Panc1 (cell line): Measurements from ENCODE around the gene CLIP1. TPM values are rescaled to one million over a fixed set of nuclear protein-coding genes. Genes with fewer than 3 reads are reported as not detected.
"Not testable (repeated sequence)": the region's sequence is repeated elsewhere in the genome, so short reads cannot be mapped to it uniquely, and the experiment has no call there.

Source experiments
- ATAC-seq: fragments of 200-7000 bp; cut with Tn5 transposase; 2 replicates; pipeline ENCODE4 v1.9.1; 2020; ENCODE audit warnings: mild to moderate bottlenecking, moderate library complexity
- BruUV-seq: library from RNA; stranded (reverse); fragments of 400-500 nt; replicated peaks from 2 replicates; lab custom pipeline; 2021; lab: Mats Ljungman, UMichigan
- CTCF ChIA-PET: fragments of 300-600 bp; sonication (Branson Sonifier 250); formaldehyde crosslinking; loops from one replicate; lab custom pipeline; 2022; ENCODE audit warnings: antibody characterized with exemption; lab: Charles Lee
- POLR2A ChIA-PET: fragments of 300-600 bp; sonication (Branson Sonifier 250); formaldehyde crosslinking; loops from one replicate; lab custom pipeline; 2022; ENCODE audit warnings: antibody characterized with exemption; lab: Charles Lee
- DNase-seq: peaks from one replicate; pipeline ENCODE4 v3.0.0-alpha.2; 2010; ENCODE audit warnings: low read depth, low spot score
- H3K27ac ChIP-seq: 2 replicates; pipeline ENCODE4 v1.5.1; 2011; ENCODE audit warnings: mild to moderate bottlenecking, low read length, inconsistent platforms
- H3K27me3 ChIP-seq: fragments of 200-500 bp; sonication (Bioruptor generic); 2 replicates; pipeline ENCODE4 v1.6.0; 2014; ENCODE audit warnings: low read length, inconsistent platforms; ENCODE audit not compliant: control insufficient read depth, insufficient read depth
- H3K36me3 ChIP-seq: fragments of 200-500 bp; sonication (Bioruptor generic); 2 replicates; pipeline ENCODE4 v1.5.1; 2014; ENCODE audit warnings: inconsistent platforms, mild to moderate bottlenecking, low read length, moderate library complexity; ENCODE audit not compliant: control insufficient read depth, insufficient read depth
- H3K4me1 ChIP-seq: 2 replicates; pipeline ENCODE4 v1.5.1; 2011; ENCODE audit warnings: inconsistent platforms, mild to moderate bottlenecking, low read length, moderate library complexity; ENCODE audit not compliant: control insufficient read depth, insufficient read depth
- H3K4me3 ChIP-seq, 2 experiments: 2 replicates each; pipeline ENCODE4 v1.5.1; 2011 to 2012; ENCODE audit warnings: low read depth in 2 of 2, low read length in 2 of 2, mild to moderate bottlenecking in 2 of 2, inconsistent platforms in 1 of 2, moderate library complexity in 1 of 2
- H3K9me3 ChIP-seq: fragments of 200-500 bp; sonication (Bioruptor generic); 2 replicates; pipeline ENCODE4 v1.5.1; 2014; ENCODE audit warnings: low read depth, mild to moderate bottlenecking, inconsistent platforms, low read length, moderate library complexity; ENCODE audit not compliant: control insufficient read depth, insufficient read depth
- POLR2AphosphoS5 ChIP-seq: IDR thresholded peaks from 2 replicates; pipeline ENCODE4 v1.6.1; 2012; ENCODE audit warnings: mild to moderate bottlenecking, low read depth, low read length, moderate library complexity
- SIN3A ChIP-seq: IDR thresholded peaks from 2 replicates; pipeline ENCODE4 v1.6.1; 2012; ENCODE audit warnings: low read depth, mild to moderate bottlenecking, low read length, moderate library complexity, borderline replicate concordance; ENCODE audit not compliant: insufficient read depth
- TCF7L2 ChIP-seq: IDR thresholded peaks from 2 replicates; pipeline ENCODE4 v1.6.1; 2011; ENCODE audit warnings: mild to moderate bottlenecking, low read depth, low read length, inconsistent platforms
- in situ Hi-C: cut with HindIII; loops from 2 replicates; pipeline ENCODE4 v1.10.0; 2016; ENCODE audit warnings: low sequenced_read_pairs, low pct_unique_long_range_greater_than_20kb
- intact Hi-C: fragments of 100-400 bp; cut with micrococcal nuclease; formaldehyde crosslinking; loops from one replicate; pipeline ENCODE4 v1.10.0; 2022; ENCODE audit not compliant: unreplicated experiment
- total RNA-seq: library from RNA; stranded (reverse); gene quantifications from one replicate; pipeline ENCODE4 v1.2.1, GENCODE V29; 2021; ENCODE audit not compliant: unreplicated experiment
- TF ChIP-seq, protein P1 (sequence below), 2 experiments: IDR thresholded peaks; 2 replicates each; pipeline ENCODE4 v1.6.1; 2011 to 2012; ENCODE audit warnings: low read depth in 2 of 2, control low read depth in 1 of 2, low read length in 1 of 2, mild to moderate bottlenecking in 1 of 2, moderate library complexity in 1 of 2; ENCODE audit not compliant: insufficient read depth in 1 of 2
- TF ChIP-seq, protein P2 (sequence below): fragments of 450-650 bp; IDR thresholded peaks from 2 replicates; pipeline ENCODE4 v1.5.1; 2017; ENCODE audit warnings: mild to moderate bottlenecking

Gene CLIP1
- total RNA-seq, 1 experiment from 2014 or later: 117 TPM

GRCh38 chr12:122444071-122444470 is 21.6 kb upstream of the CLIP1 start:
- H3K4me3 ChIP-seq, intact Hi-C loops, H3K9me3 ChIP-seq, H3K4me1 ChIP-seq, BruUV-seq, H3K36me3 ChIP-seq, H3K27me3 ChIP-seq, ATAC-seq, CTCF ChIA-PET, H3K27ac ChIP-seq, POLR2A ChIA-PET, in situ Hi-C loops, DNase-seq: not testable (repeated sequence)

GRCh38 chr12:122438822-122439221 is 16.4 kb upstream of the CLIP1 start:
- intact Hi-C loops, BruUV-seq, DNase-seq, in situ Hi-C loops, POLR2A ChIA-PET, H3K27me3 ChIP-seq, H3K36me3 ChIP-seq, H3K9me3 ChIP-seq, H3K4me3 ChIP-seq, H3K27ac ChIP-seq, ATAC-seq, H3K4me1 ChIP-seq: not testable (repeated sequence)
- CTCF ChIA-PET: interaction anchor here (0.6 kb wide), 1 partner anchor 247 kb away, joined by 3 read pairs; no protein-coding TSS in a partner anchor

- intact Hi-C loops (no loop called here), in situ Hi-C loops (no loop called here)
- Histone ChIP-seq H3K4me3 (no peak overlapping the region), H3K27me3 (no peaks in the 10 kb centered on the region), H3K27ac (no peak overlapping the region), H3K9me3 (no peaks in the 10 kb centered on the region), H3K4me1 (peaks cover 7% of the 10 kb centered on the region; the same call in 1 of the 2 replicates), H3K36me3 (no peaks in the 10 kb centered on the region)
- ChIA-PET POLR2A (interaction anchor here (0.6 kb wide), 1 partner anchor 66 kb away, joined by 4 read pairs; no protein-coding TSS in a partner anchor), CTCF (no interaction called here)
- DNase-seq (no peak), ATAC-seq (peak; percentile 74)
- BruUV-seq: no TSS peak
- no peak for TF ChIP-seq SIN3A
- TF ChIP-seq POLR2AphosphoS5: no peak
- TF ChIP-seq, protein P1, sequence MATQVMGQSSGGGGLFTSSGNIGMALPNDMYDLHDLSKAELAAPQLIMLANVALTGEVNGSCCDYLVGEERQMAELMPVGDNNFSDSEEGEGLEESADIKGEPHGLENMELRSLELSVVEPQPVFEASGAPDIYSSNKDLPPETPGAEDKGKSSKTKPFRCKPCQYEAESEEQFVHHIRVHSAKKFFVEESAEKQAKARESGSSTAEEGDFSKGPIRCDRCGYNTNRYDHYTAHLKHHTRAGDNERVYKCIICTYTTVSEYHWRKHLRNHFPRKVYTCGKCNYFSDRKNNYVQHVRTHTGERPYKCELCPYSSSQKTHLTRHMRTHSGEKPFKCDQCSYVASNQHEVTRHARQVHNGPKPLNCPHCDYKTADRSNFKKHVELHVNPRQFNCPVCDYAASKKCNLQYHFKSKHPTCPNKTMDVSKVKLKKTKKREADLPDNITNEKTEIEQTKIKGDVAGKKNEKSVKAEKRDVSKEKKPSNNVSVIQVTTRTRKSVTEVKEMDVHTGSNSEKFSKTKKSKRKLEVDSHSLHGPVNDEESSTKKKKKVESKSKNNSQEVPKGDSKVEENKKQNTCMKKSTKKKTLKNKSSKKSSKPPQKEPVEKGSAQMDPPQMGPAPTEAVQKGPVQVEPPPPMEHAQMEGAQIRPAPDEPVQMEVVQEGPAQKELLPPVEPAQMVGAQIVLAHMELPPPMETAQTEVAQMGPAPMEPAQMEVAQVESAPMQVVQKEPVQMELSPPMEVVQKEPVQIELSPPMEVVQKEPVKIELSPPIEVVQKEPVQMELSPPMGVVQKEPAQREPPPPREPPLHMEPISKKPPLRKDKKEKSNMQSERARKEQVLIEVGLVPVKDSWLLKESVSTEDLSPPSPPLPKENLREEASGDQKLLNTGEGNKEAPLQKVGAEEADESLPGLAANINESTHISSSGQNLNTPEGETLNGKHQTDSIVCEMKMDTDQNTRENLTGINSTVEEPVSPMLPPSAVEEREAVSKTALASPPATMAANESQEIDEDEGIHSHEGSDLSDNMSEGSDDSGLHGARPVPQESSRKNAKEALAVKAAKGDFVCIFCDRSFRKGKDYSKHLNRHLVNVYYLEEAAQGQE (IDR thresholded peaks at IDR 0.05; ENCODE audit: insufficient read depth in 1 of 2, low read depth in 2 of 2, low read length in 1 of 2): no peak
- TF ChIP-seq TCF7L2: no peak
- TF ChIP-seq, protein P2, sequence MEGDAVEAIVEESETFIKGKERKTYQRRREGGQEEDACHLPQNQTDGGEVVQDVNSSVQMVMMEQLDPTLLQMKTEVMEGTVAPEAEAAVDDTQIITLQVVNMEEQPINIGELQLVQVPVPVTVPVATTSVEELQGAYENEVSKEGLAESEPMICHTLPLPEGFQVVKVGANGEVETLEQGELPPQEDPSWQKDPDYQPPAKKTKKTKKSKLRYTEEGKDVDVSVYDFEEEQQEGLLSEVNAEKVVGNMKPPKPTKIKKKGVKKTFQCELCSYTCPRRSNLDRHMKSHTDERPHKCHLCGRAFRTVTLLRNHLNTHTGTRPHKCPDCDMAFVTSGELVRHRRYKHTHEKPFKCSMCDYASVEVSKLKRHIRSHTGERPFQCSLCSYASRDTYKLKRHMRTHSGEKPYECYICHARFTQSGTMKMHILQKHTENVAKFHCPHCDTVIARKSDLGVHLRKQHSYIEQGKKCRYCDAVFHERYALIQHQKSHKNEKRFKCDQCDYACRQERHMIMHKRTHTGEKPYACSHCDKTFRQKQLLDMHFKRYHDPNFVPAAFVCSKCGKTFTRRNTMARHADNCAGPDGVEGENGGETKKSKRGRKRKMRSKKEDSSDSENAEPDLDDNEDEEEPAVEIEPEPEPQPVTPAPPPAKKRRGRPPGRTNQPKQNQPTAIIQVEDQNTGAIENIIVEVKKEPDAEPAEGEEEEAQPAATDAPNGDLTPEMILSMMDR: no peak
Observed at GRCh38 chr12:122437656-122438121, 15.2 kb upstream of the CLIP1 start.
